Activated CD8-positive, alpha-beta memory T cell treated with anti-CD3 and anti-CD28 coated beads, Interleukin-2, amount 50 U/mL, for 24 hours (primary cell): Measurements from ENCODE around the gene SLC29A3.
"Not testable (repeated sequence)": the region's sequence is repeated elsewhere in the genome, so short reads cannot be mapped to it uniquely, and the experiment has no call there.

Source experiments
- DNase-seq: peaks from one replicate; pipeline ENCODE4 v3.0.0-alpha.2; 2020; ENCODE audit errors: extremely low read depth

SLC29A3 gene

DNA sequence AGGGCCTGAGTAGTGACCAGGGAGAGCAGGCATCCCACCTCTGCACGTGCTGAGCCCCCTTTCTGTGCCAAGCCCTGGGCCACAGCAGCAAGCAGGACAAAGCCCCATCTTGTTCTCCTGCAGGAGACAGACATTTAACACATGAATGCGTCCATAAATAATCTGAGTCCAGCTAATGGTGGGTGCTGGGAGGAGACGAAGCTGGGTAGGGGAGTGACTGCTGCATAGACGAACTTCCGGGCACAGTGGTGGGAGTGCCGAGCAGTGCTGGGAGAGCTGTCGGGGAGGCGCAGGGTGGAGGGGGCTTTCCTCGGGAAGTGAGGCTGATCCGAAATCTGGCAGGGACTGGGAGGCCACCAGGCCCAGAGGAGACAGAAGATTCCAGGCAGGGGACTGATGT, 35.2 kb upstream of the SLC29A3 start:
- DNase-seq: no peak

DNA sequence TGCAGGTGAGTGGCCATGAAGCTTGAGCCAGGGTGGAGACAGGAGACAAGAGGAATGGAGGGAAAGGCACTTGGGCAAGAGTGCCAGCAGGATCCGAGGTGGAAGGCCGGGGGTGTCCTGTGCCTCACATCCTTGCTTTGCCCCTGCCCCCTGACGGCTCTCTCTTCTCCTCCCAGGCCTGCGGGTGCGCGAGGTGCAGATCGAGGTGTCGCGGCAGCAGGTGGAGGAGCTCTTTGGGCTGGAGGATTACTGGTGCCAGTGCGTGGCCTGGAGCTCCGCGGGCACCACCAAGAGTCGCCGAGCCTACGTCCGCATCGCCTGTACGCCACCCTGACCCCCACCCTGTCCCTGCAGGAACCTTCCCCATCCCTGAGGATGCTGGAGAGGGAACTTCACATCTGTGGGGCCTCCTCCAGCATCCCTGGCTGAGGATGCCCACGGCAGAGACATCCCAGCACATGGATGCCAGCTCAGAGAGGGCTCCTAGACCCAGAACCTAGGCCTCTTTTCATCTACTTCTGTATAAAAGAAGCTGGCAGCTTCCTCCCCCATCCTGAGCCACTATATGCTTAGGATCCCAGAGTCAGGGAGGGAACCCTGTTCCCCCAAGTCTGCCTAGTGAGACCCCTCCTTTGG, 34.4 kb upstream of the SLC29A3 start:
- no peak for DNase-seq

DNA sequence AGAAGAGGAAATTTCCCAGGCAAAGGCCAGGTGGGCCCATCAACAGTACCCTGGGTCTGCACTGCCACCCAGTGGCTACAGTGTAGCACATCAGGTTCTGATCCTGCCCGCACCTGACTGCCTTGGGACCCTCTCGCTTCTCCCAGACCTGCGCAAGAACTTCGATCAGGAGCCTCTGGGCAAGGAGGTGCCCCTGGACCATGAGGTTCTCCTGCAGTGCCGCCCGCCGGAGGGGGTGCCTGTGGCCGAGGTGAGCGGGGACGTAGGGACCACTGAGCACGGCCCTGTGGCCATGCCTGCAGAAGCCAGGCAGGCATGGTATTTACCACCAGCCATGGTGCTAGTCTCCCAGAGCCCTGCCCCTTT, 33.9 kb upstream of the SLC29A3 start:
- DNase-seq: no peak

DNA sequence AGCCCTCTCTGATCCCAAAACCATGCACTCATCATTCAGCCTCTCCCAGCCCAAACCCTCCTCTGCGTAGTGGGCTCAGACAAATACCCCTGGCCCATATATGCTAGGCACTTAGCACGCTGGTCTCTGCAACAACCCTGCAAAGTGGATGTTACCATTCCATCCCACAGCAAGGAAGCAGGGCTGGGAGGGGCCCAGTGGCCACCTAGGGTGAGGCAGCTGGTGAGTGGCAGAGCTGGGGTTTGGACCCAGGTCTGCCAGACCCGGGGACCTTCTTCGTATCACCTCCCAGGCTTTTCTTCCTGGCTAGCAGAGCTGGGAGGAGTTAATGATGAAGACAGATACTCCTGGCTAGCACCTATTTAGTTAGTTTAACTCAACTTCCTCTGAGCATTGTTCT, 33.1 kb upstream of the SLC29A3 start:
- DNase-seq: no peak

DNA sequence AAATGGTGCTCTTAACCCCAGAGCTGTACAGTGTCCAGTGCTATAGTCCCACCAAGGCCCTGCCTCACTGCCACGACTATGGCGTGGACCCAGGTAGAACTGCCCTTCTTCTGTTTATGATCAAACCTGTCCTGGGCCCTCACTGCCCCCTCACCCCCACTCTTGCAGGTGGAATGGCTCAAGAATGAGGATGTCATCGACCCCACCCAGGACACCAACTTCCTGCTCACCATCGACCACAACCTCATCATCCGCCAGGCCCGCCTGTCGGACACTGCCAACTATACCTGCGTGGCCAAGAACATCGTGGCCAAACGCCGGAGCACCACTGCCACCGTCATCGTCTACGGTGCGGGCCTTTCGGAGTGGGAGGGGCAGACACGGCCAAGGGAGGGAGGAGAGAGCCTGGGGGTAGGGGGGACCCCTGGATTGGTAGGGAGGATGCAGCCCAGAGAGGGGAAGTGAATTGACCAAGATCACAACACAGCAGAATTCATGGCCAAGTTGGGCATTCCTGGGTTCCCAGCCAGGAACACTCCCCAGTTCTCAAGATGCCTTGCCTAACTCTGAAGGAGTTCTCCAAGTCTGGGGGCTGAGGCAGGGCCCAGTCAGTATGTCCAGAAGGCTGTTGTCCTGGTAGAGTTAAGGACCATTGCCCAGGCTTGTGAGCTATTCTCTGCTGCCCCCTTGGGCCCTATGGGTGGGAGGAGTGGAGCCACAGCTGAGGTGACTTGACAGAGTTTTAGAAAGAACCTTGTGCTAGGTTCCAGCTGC, 32.4 kb upstream of the SLC29A3 start:
- DNase-seq: no peak

DNA sequence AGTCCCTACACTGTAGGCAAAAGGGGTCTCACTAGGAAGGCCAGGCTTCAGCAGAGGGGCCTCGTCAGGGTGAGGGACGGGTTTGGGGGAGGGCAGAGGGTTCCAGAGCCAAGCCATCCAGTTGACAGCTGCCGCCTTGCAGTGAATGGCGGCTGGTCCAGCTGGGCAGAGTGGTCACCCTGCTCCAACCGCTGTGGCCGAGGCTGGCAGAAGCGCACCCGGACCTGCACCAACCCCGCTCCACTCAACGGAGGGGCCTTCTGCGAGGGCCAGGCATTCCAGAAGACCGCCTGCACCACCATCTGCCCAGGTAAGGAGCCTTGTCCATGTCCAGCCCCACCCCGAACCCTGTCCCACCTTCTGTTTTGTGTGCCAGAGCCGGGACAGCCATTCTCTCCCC, 31.6 kb upstream of the SLC29A3 start:
- DNase-seq: no peak

DNA sequence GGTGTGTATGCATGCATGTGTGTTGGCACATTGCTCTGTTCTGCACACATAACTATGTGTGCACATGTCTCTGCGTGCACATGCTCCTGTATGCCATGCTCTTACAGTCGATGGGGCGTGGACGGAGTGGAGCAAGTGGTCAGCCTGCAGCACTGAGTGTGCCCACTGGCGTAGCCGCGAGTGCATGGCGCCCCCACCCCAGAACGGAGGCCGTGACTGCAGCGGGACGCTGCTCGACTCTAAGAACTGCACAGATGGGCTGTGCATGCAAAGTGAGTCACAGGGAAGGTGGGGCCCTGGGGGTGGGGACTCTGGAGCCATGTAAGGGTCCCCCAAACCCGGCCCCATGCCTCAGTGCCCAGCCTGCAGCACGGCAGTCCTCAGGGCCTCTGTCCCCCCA, 30.6 kb upstream of the SLC29A3 start:
- no peak for DNase-seq

DNA sequence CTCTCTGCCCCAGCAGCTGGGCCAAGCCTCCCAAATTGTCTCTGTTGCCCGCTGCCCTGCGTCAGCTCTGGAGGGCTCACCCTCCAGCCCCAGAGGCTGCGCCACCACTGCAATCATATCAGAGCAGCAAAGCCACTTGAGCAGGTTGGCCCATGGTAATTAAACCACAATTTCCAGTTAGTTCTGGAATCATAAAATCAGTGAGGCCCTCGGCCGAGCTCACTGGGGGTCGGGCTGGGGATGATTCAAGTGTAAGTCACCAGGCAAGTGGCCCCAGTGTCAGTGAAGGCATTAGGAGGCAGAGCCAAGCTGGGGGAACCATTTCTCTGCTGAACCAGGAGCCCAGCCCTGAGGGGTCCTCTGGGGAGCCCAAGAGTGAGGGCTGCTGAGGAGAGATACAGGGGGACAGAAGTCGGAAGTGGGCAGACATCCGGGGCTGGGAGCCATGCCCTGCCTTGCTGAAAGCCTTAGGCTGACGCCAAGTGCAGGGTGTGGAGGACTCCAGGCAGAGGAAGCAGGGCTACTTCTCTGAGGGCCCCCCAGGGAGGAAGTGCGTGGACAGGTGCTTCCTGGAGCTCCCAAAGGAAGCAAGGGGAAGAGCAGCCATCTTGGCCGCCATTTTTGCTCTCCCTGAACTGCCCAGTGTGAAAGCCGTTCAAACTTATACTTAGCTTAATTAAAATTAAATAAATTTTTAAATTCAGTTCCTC, 29.5 kb upstream of the SLC29A3 start:
- no peak for DNase-seq

DNA sequence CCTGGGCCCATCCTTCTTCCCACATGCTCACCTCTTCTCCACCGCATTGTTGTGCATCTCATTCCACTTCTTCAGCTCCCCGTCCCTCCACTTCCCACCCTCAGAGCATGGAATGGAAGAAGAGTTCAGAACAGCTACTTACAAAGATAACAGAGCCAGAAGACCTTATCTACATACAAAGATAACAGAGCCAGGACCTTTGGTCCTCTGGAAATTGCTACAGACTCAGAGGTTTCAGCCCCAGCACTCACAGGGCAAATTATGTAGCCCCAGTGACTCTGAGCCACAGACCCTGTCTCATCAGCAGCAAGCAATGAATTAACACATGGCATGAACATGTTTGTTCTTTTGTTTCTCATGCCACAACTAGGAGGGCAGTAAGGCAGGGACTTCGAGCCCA, 28.7 kb upstream of the SLC29A3 start:
- no peak for DNase-seq

DNA sequence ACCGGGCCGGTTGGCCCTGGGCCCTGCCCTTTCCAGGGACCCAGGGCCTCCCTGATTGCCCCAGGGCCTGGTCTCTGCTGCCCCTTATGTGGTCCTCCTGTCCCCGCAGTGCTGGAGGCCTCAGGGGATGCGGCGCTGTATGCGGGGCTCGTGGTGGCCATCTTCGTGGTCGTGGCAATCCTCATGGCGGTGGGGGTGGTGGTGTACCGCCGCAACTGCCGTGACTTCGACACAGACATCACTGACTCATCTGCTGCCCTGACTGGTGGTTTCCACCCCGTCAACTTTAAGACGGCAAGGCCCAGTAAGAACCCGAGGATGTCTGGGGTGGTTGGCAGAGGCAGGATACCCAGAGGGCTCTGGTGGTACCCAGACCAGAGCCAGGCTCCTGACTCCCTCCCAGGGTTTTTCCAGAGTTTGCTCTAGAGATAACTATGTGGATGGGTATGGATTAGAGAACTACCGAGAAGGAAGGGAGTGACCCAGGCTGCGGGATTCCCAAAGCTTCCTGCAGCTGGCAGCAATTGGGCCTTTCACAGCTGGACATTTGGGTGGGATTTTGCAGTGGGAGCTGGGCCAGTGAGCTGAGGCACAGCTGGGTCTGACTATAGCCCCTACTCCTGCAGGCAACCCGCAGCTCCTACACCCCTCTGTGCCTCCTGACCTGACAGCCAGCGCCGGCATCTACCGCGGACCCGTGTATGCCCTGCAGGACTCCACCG, 28.1 kb upstream of the SLC29A3 start:
- DNase-seq: no peak

DNA sequence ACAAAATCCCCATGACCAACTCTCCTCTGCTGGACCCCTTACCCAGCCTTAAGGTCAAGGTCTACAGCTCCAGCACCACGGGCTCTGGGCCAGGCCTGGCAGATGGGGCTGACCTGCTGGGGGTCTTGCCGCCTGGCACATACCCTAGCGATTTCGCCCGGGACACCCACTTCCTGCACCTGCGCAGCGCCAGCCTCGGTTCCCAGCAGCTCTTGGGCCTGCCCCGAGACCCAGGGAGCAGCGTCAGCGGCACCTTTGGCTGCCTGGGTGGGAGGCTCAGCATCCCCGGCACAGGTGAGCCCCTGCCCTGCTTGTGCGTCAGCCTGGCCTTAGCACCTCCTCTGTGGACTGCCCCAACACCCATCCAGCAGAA, 27.5 kb upstream of the SLC29A3 start:
- no peak for DNase-seq

DNA sequence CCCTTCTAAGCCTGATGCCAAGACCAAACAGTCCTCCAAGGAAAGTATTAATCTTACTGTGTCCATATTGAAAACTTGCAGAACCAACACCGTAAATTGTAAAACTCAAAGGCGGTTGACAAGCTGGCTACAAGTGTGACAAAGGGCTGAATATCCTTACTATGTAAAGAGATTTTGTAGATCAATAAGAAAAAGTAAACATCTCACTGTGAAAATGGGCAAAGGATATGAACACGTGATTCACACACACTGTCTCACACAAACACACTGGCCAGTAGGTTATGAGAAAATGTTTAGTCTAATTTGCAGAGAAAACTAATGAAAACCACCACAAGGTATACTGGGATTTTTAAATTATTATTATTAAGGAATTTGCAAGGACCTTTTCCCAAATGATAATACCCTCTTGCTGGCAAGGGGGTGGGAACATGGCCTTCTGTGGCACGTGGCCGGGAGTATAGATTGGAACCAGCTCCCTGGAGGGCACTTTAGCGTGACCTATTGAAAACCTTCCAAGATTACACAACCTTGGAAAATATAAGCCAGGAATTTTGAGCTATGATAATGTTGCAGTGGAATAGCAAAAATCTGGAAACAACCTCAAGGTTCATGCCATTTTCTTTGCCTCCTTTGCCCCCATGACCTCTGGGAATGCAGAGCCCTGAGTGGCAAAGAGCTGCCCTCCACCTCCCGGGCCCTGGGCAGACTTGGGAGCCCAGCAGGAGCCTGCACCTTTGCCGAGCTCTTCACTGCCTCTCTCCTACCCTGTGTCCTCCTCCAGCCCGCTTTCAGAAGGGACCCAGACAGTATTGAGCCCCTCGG, 26.2 kb upstream of the SLC29A3 start:
- DNase-seq: no peak

DNA sequence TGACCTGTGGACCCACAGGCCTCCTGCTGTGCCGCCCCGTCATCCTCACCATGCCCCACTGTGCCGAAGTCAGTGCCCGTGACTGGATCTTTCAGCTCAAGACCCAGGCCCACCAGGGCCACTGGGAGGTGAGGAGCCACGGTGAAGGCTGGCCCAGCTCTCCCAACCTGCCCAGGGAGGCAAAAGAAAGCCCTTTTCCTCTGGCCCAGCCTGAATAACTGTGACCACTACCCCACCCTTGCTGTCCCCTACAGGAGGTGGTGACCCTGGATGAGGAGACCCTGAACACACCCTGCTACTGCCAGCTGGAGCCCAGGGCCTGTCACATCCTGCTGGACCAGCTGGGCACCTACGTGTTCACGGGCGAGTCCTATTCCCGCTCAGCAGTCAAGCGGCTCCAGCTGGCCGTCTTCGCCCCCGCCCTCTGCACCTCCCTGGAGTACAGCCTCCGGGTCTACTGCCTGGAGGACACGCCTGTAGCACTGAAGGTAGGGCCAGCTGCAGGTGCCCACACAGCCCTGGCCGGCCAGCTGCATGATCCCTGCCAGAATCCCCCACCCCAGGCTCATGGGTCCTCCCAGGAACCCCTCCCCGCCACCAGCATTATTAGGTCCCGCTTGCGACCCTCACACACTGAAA, 25.5 kb upstream of the SLC29A3 start:
- no peak for DNase-seq

DNA sequence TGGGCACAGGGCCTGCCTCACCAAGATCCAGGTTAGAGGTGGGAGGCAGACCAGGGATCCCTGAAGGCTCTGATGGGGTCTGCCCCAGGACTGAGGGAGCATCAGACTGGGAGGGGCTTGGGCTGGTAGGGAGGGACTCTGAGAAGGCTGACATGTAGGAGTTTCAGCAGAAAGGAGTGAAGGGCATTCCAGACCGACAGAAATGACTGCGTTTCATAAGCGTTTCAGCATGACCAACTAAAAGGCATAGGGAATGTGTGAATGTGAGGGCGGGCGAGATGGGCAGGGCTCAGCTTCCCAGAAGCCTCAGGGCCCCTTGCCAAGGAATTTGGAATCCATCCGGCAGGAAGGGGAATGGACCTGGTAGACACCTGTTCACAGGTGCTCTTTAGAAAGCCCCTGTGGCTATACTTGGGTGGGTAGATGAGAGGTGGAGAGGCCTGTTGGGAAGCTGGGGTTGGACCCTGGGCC, 24.9 kb upstream of the SLC29A3 start:
- no peak for DNase-seq

DNA sequence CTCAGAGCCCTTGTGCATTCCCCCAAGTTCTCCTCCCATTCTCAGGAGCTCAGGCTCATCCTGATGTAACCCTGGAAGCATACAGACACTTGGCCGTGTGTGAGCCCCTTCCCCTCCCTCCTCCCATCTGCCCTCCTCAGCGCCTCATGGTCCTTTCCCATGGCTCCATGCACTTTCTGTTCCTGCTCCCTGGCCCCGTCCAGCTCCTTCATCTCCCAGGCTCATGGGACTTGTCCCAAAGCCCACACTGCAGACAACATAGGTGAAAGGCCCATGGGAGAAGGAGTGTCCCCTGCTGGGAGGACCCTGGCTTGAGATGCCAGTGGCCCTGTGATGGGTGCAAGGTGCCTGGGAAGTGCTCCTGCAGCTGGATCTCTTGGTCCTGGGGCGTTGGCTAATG, 24.2 kb upstream of the SLC29A3 start:
- DNase-seq: no peak

DNA sequence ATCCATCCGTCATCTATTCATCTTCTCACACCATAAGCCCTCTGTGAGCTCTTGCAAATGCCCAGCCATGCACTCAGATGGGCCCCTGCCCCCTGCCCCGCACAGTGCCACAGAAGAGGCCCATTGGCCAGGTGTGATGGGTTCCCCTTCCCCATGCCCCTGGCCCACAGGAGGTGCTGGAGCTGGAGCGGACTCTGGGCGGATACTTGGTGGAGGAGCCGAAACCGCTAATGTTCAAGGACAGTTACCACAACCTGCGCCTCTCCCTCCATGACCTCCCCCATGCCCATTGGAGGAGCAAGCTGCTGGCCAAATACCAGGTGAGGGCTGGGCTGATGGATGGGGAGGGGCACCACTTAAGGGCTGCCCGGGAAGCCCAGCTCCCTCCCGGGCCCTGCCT, 23.4 kb upstream of the SLC29A3 start:
- no peak for DNase-seq

DNA sequence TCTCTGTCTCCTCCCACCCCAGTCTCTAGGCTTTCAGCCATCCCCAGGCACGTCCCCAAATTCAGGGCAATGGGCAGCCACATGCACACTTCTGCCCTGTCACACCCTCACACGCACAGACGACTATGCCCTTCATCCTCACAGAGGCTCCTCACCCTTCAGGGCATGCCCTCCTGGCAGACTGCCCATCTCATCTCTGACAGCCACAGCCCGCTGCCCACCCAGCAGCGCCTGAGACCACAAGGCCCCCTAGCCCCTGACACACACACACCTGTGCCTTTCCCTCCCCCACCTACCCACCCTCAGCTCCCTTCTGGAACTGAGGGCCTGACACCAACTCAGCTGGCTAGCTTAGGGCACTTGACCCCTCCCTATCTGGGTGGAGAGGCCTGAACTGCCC, 23.0 kb upstream of the SLC29A3 start:
- DNase-seq: no peak

DNA sequence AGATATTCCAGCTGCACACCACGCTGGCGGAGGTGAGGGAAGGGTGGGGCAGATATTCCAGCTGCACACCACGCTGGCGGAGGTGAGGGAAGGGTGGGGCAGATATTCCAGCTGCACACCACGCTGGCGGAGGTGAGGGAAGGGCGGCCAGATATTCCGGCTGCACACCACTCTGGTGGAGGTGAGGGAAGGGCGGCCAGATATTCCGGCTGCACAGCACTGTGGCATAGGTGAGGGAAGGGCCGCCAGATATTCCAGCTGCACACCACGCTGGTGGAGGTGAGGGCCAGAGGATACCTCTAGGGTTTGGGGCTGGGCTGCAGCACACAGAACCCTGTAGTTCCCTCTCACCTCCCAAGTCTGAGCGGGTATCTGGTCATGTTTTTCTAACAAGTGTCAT, 22.2 kb upstream of the SLC29A3 start:
- DNase-seq: not testable (repeated sequence)

DNA sequence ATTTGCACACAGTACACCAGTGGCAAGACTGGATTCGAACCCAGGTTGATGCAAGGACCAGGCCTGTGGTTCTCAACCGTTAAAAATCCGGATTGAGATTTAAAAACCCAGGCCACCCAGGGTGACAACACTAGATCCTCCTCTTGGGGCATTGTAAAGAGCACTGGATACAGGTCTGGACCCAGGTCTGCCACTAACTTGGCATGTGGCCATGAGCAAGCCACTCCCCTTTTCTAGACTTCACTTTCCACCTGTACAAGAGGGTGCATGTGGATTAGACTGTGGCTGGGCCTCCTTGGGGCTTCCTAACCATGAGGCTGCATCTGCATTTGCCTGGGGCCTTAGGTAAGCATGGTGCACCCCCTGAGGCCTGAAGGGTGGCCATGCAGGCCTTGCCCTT, 21.7 kb upstream of the SLC29A3 start:
- no peak for DNase-seq

DNA sequence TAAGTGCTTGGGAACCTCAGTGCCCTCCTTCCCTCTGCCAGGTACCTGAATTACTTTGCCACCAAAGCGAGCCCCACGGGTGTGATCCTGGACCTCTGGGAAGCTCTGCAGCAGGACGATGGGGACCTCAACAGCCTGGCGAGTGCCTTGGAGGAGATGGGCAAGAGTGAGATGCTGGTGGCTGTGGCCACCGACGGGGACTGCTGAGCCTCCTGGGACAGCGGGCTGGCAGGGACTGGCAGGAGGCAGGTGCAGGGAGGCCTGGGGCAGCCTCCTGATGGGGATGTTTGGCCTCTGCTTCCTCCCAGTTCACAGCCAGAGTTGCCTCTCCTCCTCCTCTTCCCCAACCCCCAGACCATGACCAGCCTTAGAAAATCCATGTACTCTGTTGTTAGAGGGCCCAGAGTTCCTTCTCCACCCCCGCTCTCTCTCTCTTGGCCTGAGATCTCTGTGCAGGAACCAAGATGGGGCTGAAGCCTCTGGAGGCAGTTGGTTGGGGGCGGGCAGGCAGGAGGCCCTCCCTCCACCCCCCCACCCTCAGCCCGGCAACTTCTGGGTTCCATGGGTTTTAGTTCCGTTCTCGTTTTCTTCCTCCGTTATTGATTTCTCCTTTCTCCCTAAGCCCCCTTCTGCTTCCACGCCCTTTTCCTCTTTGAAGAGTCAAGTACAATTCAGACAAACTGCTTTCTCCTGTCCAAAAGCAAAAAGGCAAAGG, 19.8 kb upstream of the SLC29A3 start:
- no peak for DNase-seq
